SW 1271 (cell line): ENCODE measurements around the gene TBC1D1.

Experiments
- DNase-seq, 2 experiments: peaks; one replicate each; lab custom pipeline; 2025; lab: John Stamatoyannopoulos, UW

Gene TBC1D1

GRCh38 chr4:37890801-37891259, at the start of gene TBC1D1:
TBC1D1 (plus strand) TSS chr4:37891084; CDS start chr4:37902096, 11,012 bp downstream.
- no peak for DNase-seq

- DNase-seq, result no peak
These were observed 46.7 kb upstream of the TBC1D1 start for GRCh38 chr4:37844204-37844603.

GRCh38 chr4:37845201-37845600, 45.7 kb upstream of the TBC1D1 start:
- no peak for DNase-seq

GRCh38 chr4:37847311-37847884, 43.5 kb upstream of the TBC1D1 start:
- DNase-seq, result no peak

- no peak for DNase-seq
These were observed 38.5 kb upstream of the TBC1D1 start for GRCh38 chr4:37852376-37852775.

GRCh38 chr4:37858112-37858511, 32.8 kb upstream of the TBC1D1 start:
- DNase-seq, result no peak

- no peak for DNase-seq
These were observed 32.0 kb upstream of the TBC1D1 start for GRCh38 chr4:37858872-37859271.

GRCh38 chr4:37860266-37860665, 30.6 kb upstream of the TBC1D1 start:
- no peak for DNase-seq

- DNase-seq, result no peak
These were observed 27.9 kb upstream of the TBC1D1 start for GRCh38 chr4:37862961-37863360.

GRCh38 chr4:37864786-37865185, 26.1 kb upstream of the TBC1D1 start:
- no peak for DNase-seq

GRCh38 chr4:37865450-37865849, 25.4 kb upstream of the TBC1D1 start:
- no peak for DNase-seq

- no peak for DNase-seq
These were observed 23.8 kb upstream of the TBC1D1 start for GRCh38 chr4:37867102-37867501.

- DNase-seq, result no peak
These were observed 22.6 kb upstream of the TBC1D1 start for GRCh38 chr4:37868238-37868637.

GRCh38 chr4:37872310-37872988, 18.4 kb upstream of the TBC1D1 start:
- DNase-seq, result no peak

- DNase-seq, result no peak
These were observed 17.5 kb upstream of the TBC1D1 start for GRCh38 chr4:37873386-37873785.

- no peak for DNase-seq
These were observed 14.7 kb upstream of the TBC1D1 start for GRCh38 chr4:37876156-37876555.

- no peak for DNase-seq
These were observed 11.5 kb upstream of the TBC1D1 start for GRCh38 chr4:37879365-37879764.

GRCh38 chr4:37881811-37882210, 9.1 kb upstream of the TBC1D1 start:
- no peak for DNase-seq

GRCh38 chr4:37882665-37883296, 8.1 kb upstream of the TBC1D1 start:
- DNase-seq, result no peak

- no peak for DNase-seq
These were observed 5.9 kb upstream of the TBC1D1 start for GRCh38 chr4:37884855-37885487.

GRCh38 chr4:37885496-37885895, 5.4 kb upstream of the TBC1D1 start:
- no peak for DNase-seq

GRCh38 chr4:37889849-37890800, 759 bp upstream of the TBC1D1 start:
- DNase-seq, result no peak
